Stomach (tissue), 4 donors: ENCODE results near the gene PRDX6.

Experiments
- POLR2A ChIP-seq, 4 donors: fragments of 450-650 bp; IDR thresholded peaks; one replicate each; pipeline ENCODE4 v1.6.1; 2016; ENCODE audit warnings: antibody characterized with exemption in 4 of 4, control low read depth in 2 of 4, mild to moderate bottlenecking in 1 of 4, moderate library complexity in 1 of 4
- TF ChIP-seq, protein P1 (sequence below), 7 experiments: fragments of 450-650 bp in 4 of 7; fragments of 200-600 bp in 3 of 7; sonication (generic) in 3 of 7; IDR thresholded peaks; one replicate each; pipeline ENCODE4 v1.5.1; 2016 to 2019; ENCODE audit warnings: antibody characterized with exemption in 7 of 7, control low read depth in 2 of 7, mild to moderate bottlenecking in 1 of 7

DNA sequence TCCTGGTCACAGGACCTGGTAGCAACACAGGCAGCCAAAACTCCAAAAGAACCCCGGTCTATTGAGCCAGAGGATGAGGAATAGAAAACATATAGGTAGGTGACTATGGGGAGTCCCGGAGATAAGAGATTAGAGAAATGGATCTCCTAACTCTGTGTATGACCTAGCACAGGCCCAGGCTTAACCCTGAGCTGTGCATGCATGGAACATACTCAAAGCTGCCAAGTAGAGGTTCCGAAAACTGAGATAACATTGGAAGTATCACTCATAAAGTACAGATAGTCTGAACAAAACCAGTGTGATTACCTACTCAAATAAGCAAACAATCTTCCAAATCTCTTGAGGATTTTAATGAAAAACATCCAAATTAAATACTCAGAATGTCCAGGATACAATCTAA lies 31.5 kb upstream of the PRDX6 start:
- TF ChIP-seq, protein P1, sequence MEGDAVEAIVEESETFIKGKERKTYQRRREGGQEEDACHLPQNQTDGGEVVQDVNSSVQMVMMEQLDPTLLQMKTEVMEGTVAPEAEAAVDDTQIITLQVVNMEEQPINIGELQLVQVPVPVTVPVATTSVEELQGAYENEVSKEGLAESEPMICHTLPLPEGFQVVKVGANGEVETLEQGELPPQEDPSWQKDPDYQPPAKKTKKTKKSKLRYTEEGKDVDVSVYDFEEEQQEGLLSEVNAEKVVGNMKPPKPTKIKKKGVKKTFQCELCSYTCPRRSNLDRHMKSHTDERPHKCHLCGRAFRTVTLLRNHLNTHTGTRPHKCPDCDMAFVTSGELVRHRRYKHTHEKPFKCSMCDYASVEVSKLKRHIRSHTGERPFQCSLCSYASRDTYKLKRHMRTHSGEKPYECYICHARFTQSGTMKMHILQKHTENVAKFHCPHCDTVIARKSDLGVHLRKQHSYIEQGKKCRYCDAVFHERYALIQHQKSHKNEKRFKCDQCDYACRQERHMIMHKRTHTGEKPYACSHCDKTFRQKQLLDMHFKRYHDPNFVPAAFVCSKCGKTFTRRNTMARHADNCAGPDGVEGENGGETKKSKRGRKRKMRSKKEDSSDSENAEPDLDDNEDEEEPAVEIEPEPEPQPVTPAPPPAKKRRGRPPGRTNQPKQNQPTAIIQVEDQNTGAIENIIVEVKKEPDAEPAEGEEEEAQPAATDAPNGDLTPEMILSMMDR (IDR thresholded peaks at IDR 0.05) = no peak
- no peak for TF ChIP-seq POLR2A (IDR thresholded peaks at IDR 0.05)
